Smooth muscle cell of the brain vasculature (primary cell): Measurements from ENCODE around the gene IFNLR1.

Experiments
- DNase-seq: peaks from one replicate; pipeline ENCODE4 v3.0.0-alpha.2; 2012; ENCODE audit warnings: low read depth, low spot score

Gene IFNLR1

GRCh38 chr1:24124980-24125379 lies 62.1 kb downstream of the IFNLR1 start:
- DNase-seq: no peak

GRCh38 chr1:24123611-24124010 lies 63.5 kb downstream of the IFNLR1 start:
- DNase-seq: no peak

GRCh38 chr1:24122776-24123175 lies 64.3 kb downstream of the IFNLR1 start:
- no peak for DNase-seq

- no peak for DNase-seq
These were observed 65.7 kb downstream of the IFNLR1 start for GRCh38 chr1:24121406-24121805.

GRCh38 chr1:24120965-24121364 lies 66.1 kb downstream of the IFNLR1 start:
- no peak for DNase-seq

GRCh38 chr1:24119859-24120756 lies 67.0 kb downstream of the IFNLR1 start:
- no peak for DNase-seq

- no peak for DNase-seq
These were observed 67.6 kb downstream of the IFNLR1 start for GRCh38 chr1:24119489-24119858.

- DNase-seq: no peak
These were observed 68.5 kb downstream of the IFNLR1 start for GRCh38 chr1:24118410-24119242.

GRCh38 chr1:24117722-24118409 lies 69.2 kb downstream of the IFNLR1 start:
- DNase-seq: no peak

- DNase-seq: no peak
These were observed 70.0 kb downstream of the IFNLR1 start for GRCh38 chr1:24117132-24117531.

GRCh38 chr1:24114753-24115152 lies 72.3 kb downstream of the IFNLR1 start:
- no peak for DNase-seq

- no peak for DNase-seq
These were observed 73.5 kb downstream of the IFNLR1 start for GRCh38 chr1:24113641-24114033.

GRCh38 chr1:24111996-24112779 lies 74.9 kb downstream of the IFNLR1 start, which contains the start of gene MYOM3:
Gene MYOM3 (minus strand): TSS chr1:24112135. CDS start chr1:24108636, 3,499 bp downstream.
- no peak for DNase-seq

- no peak for DNase-seq
These were observed 75.7 kb downstream of the IFNLR1 start for GRCh38 chr1:24111262-24111995.

- DNase-seq: no peak
These were observed 76.3 kb downstream of the IFNLR1 start for GRCh38 chr1:24110642-24111261.

GRCh38 chr1:24109686-24110475 lies 77.2 kb downstream of the IFNLR1 start:
- no peak for DNase-seq

GRCh38 chr1:24109166-24109483 lies 78.0 kb downstream of the IFNLR1 start:
- no peak for DNase-seq

GRCh38 chr1:24108334-24109165 lies 78.5 kb downstream of the IFNLR1 start:
- no peak for DNase-seq
